Activated T-cell treated with anti-CD3 and anti-CD28 coated beads, Interleukin-2, amount 50 U/mL, for 24 hours (primary cell): ENCODE data around the gene IFT122.

Experiments
- DNase-seq: peaks from one replicate; pipeline ENCODE4 v3.0.0-alpha.2; 2020
- H3K27ac Mint-ChIP-seq: 2 replicates; pipeline ENCODE4 v1.8.0; 2020; ENCODE audit warnings: mild to moderate bottlenecking, mixed read lengths
- H3K27me3 Mint-ChIP-seq: 2 replicates; pipeline ENCODE4 v1.8.0; 2020; ENCODE audit warnings: mixed read lengths
- H3K36me3 Mint-ChIP-seq: 2 replicates; pipeline ENCODE4 v1.8.0; 2020; ENCODE audit warnings: low read depth, mixed read lengths
- H3K4me1 Mint-ChIP-seq: 2 replicates; pipeline ENCODE4 v1.8.0; 2020; ENCODE audit warnings: low read depth, mixed read lengths
- H3K4me3 Mint-ChIP-seq: 2 replicates; pipeline ENCODE4 v1.8.0; 2020; ENCODE audit warnings: mild to moderate bottlenecking, moderate library complexity, mixed read lengths
- H3K9me3 Mint-ChIP-seq: 2 replicates; pipeline ENCODE4 v1.8.0; 2020; ENCODE audit warnings: mixed read lengths

IFT122 gene

GRCh38 chr3:129565902-129566301, 125.9 kb downstream of the IFT122 start:
- Mint-ChIP-seq H3K4me3 (no peak overlapping the region), H3K4me1 (peaks cover 1% of the 10 kb centered on the region), H3K36me3 (no peaks in the 10 kb centered on the region), H3K9me3 (no peaks in the 10 kb centered on the region), H3K27ac (no peak overlapping the region), H3K27me3 (no peaks in the 10 kb centered on the region)
- DNase-seq, result no peak

GRCh38 chr3:129567176-129567705, 127.2 kb downstream of the IFT122 start:
- Mint-ChIP-seq H3K27ac (no peak overlapping the region), H3K36me3 (no peaks in the 10 kb centered on the region), H3K4me3 (no peak overlapping the region), H3K27me3 (no peaks in the 10 kb centered on the region), H3K4me1 (peaks cover 1% of the 10 kb centered on the region), H3K9me3 (no peaks in the 10 kb centered on the region)
- no peak for DNase-seq

- H3K27me3 Mint-ChIP-seq, result no peaks in the 10 kb centered on the region
- no peaks in the 10 kb centered on the region for H3K36me3 Mint-ChIP-seq
- no peak overlapping the region for H3K27ac Mint-ChIP-seq
- no peak for DNase-seq
- H3K9me3 Mint-ChIP-seq, result no peaks in the 10 kb centered on the region
- no peak overlapping the region for H3K4me3 Mint-ChIP-seq
- H3K4me1 Mint-ChIP-seq, result peaks cover 1% of the 10 kb centered on the region
Measured at GRCh38 chr3:129567939-129568338, 127.9 kb downstream of the IFT122 start.

GRCh38 chr3:129569856-129570255, 129.8 kb downstream of the IFT122 start:
- peaks cover 1% of the 10 kb centered on the region for H3K4me1 Mint-ChIP-seq
- H3K36me3 Mint-ChIP-seq, result no peaks in the 10 kb centered on the region
- H3K27ac Mint-ChIP-seq, result no peak overlapping the region
- no peak for DNase-seq
- no peaks in the 10 kb centered on the region for H3K27me3 Mint-ChIP-seq
- no peak overlapping the region for H3K4me3 Mint-ChIP-seq
- H3K9me3 Mint-ChIP-seq, result no peaks in the 10 kb centered on the region
